Bone marrow (tissue), 2 donors: ENCODE measurements around the gene CALML6.

Experiments used
- DNase-seq, 2 donors: peaks; one replicate each; lab custom pipeline; 2025; lab: John Stamatoyannopoulos, UW

The CALML6 gene

DNA sequence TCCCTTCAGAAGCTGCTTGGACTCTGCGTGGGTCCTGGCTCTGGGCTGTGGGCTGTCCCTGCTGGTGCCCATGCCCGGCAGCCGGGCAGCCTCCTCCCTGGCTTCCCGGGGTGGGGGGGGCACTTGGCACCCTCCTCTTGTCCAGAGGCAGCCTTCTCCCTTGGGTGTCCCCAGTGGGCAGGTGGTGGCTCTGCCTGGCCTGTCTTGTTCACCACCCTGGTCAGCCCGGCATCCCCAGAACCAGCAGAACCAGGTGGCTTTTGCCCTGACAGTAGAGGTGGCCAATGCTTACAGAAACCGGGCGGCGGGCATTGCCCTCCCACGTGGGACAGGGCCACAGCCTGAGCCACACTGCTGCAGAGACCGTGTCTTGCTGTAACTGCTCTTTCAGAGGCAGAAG, 50.5 kb downstream of the CALML6 start:
- no peak for DNase-seq

GRCh38 chr1:1966071-1966740, 51.1 kb downstream of the CALML6 start:
- no peak for DNase-seq
